Thymus (tissue), 11 donors: ENCODE results near the gene AKAP12. TPM values are rescaled to one million over a fixed set of nuclear protein-coding genes. Genes with fewer than 3 reads are reported as not detected.
"Not testable (repeated sequence)": the region's sequence is repeated elsewhere in the genome, so short reads cannot be mapped to it uniquely, and the experiment has no call there.

ENCODE experiments used
- DNase-seq, 9 donors: peaks; one replicate each; pipeline ENCODE4 v3.0.0-alpha.2; 2013; ENCODE audit warnings: low spot score in 9 of 9, low read depth in 6 of 9, missing footprints in 1 of 9
- H3K27ac ChIP-seq, 2 donors: one replicate each; pipeline ENCODE4 v1.5.1; 2013; ENCODE audit warnings: control low read depth in 1 of 2, low read depth in 1 of 2, low read length in 1 of 2, mild to moderate bottlenecking in 1 of 2, moderate library complexity in 1 of 2
- H3K27me3 ChIP-seq, 2 donors: one replicate each; pipeline ENCODE4 v1.5.1; 2013; ENCODE audit warnings: low read length in 1 of 2; ENCODE audit not compliant: control insufficient read depth in 2 of 2, insufficient read depth in 1 of 2
- H3K36me3 ChIP-seq, 2 donors: one replicate each; pipeline ENCODE4 v1.5.1; 2013; ENCODE audit warnings: low read length in 1 of 2, mild to moderate bottlenecking in 1 of 2, moderate library complexity in 1 of 2; ENCODE audit not compliant: control insufficient read depth in 2 of 2, insufficient read depth in 2 of 2
- H3K4me1 ChIP-seq, 2 donors: one replicate each; pipeline ENCODE4 v1.5.1; 2013; ENCODE audit warnings: low read length in 2 of 2; ENCODE audit not compliant: control insufficient read depth in 2 of 2, insufficient read depth in 2 of 2
- H3K4me3 ChIP-seq, 2 donors: one replicate each; pipeline ENCODE4 v1.5.1; 2013; ENCODE audit warnings: low read length in 2 of 2, control low read depth in 1 of 2, mild to moderate bottlenecking in 1 of 2
- H3K9me3 ChIP-seq, 2 donors: one replicate each; pipeline ENCODE4 v1.5.1; 2013; ENCODE audit warnings: low read length in 1 of 2, mild to moderate bottlenecking in 1 of 2; ENCODE audit not compliant: control insufficient read depth in 2 of 2, insufficient read depth in 1 of 2
- WGBS: extraction: QIAGEN DNeasy Blood & Tissue Kit; methylation state at CpG from one replicate; pipeline ENCODE4 v1.1.7; 2013; 5-methylcytosine and 5-hydroxymethylcytosine counted together
- polyA plus RNA-seq: library from polyadenylated mRNA; stranded (reverse); fragments of 200-250 nt; gene quantifications from one replicate; pipeline ENCODE4 v1.2.3, GENCODE V29; 2013
- total RNA-seq: library from RNA; stranded (reverse); fragments of 120-200 nt; gene quantifications from one replicate; pipeline ENCODE4 v1.2.4, GENCODE V29; 2013
- donor health status: healthy.

The AKAP12 gene
- total and polyA plus RNA-seq, 2 donors: 4.3 to 14.4 TPM

DNA sequence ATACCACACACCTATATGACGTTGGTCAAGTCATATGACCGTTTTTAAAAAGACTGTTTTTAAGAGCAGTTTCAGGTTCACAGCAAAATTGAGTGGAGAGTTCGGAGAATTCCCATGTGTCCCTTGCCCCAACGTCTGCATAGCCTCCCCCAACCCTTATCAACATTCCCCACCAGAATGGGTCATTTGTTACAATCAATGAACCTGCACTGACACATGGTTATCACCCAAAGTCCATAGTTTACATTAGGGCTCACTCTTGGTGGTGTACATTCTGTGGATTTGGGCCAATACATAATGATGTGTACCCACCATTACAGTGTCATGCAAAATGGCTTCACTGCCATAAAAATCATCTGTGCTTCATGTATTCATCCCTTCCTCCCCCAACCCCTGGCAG lies 99.6 kb downstream of the AKAP12 start:
- 93% methylated on average over 4 of the region's 4 CpGs for WGBS
- DNase-seq: no peak
- Histone ChIP-seq H3K36me3 (no peaks in the 10 kb centered on the region), H3K9me3 (peaks cover 0 to 4% of the 10 kb centered on the region in 2 donors), H3K4me3 (no peak overlapping the region), H3K4me1 (no peaks in the 10 kb centered on the region), H3K27ac (no peak overlapping the region), H3K27me3 (no peaks in the 10 kb centered on the region)

DNA sequence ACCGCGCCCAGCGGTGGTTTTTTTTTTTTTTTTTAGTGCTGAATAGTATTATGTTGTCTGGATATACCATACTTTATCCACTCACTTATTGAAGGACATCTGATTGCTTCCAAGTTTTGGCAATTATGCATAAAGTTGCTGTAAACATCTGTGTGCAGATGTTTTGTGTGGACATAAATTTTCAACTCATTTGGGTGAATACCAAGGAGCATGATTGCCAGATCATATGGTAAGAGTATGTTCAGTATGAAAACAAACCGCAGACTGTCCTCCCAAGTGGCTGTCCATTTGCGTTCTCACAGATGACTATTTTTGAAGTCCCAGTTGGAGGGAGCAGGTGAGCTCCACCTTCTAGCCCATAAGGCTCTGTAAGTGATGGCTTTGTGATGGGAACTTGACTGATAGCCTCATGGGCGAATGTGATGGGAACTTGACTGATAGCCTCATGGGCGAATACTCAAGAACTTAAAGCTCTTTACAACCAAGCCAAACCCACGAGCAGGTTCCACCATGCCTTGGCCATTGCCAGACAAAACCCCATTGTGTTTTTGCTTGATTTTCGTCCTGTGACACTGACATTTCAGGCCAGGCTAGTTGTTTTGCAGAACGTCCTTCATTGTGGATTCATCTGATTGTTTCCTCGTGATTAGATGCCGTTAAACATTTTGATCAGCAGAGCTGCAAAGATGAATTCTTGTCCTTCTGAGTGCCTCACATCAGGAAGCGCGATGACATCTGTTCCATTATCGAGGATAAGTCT lies 100.6 kb downstream of the AKAP12 start:
- H3K27ac ChIP-seq: no peak overlapping the region

DNA sequence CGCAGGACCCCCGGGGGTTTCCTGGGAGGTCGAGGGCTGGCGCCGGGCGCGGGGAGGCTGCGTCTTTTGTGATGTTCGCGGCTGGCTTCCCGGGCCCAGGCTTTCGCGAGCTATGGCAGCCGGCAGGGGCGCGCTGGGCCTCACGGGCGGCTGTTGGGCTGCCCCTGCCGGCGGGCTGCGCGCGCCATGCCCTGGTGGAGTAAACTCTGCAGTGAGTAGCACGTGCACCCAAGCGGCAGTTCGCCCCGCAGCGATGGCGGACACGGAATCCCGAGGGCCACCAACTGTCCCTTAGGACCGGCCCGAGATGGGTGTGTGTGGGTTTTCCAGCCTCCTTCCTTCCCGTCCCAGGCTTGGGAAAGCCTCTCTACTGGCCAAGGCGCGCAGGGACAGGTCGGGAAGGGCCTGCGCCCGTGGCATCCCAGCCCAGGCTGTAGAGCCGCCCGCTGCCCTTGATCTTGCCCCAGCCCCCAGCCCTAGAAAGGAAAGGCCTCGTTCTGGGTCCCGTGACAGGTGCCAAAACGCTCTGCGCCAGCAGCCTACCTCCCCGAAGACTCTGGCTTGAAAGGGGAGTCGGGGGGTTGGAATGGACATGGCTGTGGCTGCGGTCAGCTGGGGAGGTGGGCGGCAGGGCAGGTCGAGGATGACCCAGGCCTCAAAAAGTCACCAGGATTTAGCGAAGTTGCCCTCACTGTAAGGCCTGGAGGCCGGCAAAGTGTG lies 101.9 kb downstream of the AKAP12 start:
- no peaks in the 10 kb centered on the region for H3K36me3 ChIP-seq
- DNase-seq: no peak
- peaks cover 0 to 4% of the 10 kb centered on the region in 2 donors for H3K9me3 ChIP-seq
- no peak overlapping the region for H3K4me3 ChIP-seq
- H3K27me3 ChIP-seq: no peaks in the 10 kb centered on the region
- 95% methylated on average over 52 of the region's 52 CpGs for WGBS
- no peak overlapping the region for H3K27ac ChIP-seq
- H3K4me1 ChIP-seq: no peaks in the 10 kb centered on the region

More for the DNA sequence above, 100.6 kb downstream of the AKAP12 start:
- H3K9me3 ChIP-seq: peaks cover 0 to 4% of the 10 kb centered on the region in 2 donors
- no peak overlapping the region for H3K4me3 ChIP-seq
- H3K27me3 ChIP-seq: no peaks in the 10 kb centered on the region
- WGBS: 95% methylated on average over 15 of the region's 15 CpGs
- H3K36me3 ChIP-seq: no peaks in the 10 kb centered on the region
- H3K4me1 ChIP-seq: no peaks in the 10 kb centered on the region
- DNase-seq: no peak

DNA sequence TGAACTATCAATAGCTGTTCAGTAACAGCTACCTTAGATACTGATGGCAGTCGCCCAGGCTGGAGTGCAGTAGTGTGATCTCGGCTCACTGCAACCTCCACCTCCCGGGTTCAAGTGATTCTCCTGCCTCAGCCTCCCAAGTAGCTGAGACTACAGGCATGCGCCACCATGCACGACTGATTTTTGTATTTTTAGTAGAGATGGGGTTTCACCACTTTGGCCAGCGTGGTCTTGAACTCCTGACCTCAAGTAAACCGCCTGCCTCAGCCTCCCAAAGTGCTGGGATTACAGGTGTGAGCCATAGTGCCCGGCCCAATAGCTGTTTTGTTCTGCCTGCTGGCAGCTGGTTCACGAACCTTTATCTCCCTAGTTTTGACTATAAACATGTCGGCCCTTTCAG lies 103.0 kb downstream of the AKAP12 start:
- H3K27me3 ChIP-seq, H3K9me3 ChIP-seq, H3K27ac ChIP-seq, H3K4me3 ChIP-seq, DNase-seq, H3K4me1 ChIP-seq, H3K36me3 ChIP-seq: not testable (repeated sequence)
- 97% methylated on average over 10 of the region's 10 CpGs for WGBS

DNA sequence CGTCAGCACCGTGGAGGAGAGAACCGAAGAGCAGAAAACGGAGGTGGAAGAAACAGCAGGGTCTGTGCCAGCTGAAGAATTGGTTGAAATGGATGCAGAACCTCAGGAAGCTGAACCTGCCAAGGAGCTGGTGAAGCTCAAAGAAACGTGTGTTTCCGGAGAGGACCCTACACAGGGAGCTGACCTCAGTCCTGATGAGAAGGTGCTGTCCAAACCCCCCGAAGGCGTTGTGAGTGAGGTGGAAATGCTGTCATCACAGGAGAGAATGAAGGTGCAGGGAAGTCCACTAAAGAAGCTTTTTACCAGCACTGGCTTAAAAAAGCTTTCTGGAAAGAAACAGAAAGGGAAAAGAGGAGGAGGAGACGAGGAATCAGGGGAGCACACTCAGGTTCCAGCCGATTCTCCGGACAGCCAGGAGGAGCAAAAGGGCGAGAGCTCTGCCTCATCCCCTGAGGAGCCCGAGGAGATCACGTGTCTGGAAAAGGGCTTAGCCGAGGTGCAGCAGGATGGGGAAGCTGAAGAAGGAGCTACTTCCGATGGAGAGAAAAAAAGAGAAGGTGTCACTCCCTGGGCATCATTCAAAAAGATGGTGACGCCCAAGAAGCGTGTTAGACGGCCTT lies 110.0 kb downstream of the AKAP12 start:
- peaks cover 0 to 6% of the 10 kb centered on the region in 2 donors for H3K36me3 ChIP-seq
- H3K27me3 ChIP-seq: no peaks in the 10 kb centered on the region
- peaks cover 0 to 14% of the 10 kb centered on the region in 2 donors for H3K4me1 ChIP-seq
- no peak overlapping the region for H3K27ac ChIP-seq
- 96% methylated on average over 19 of the region's 19 CpGs for WGBS
- H3K9me3 ChIP-seq: no peaks in the 10 kb centered on the region
- DNase-seq: no peak
- no peak overlapping the region for H3K4me3 ChIP-seq

DNA sequence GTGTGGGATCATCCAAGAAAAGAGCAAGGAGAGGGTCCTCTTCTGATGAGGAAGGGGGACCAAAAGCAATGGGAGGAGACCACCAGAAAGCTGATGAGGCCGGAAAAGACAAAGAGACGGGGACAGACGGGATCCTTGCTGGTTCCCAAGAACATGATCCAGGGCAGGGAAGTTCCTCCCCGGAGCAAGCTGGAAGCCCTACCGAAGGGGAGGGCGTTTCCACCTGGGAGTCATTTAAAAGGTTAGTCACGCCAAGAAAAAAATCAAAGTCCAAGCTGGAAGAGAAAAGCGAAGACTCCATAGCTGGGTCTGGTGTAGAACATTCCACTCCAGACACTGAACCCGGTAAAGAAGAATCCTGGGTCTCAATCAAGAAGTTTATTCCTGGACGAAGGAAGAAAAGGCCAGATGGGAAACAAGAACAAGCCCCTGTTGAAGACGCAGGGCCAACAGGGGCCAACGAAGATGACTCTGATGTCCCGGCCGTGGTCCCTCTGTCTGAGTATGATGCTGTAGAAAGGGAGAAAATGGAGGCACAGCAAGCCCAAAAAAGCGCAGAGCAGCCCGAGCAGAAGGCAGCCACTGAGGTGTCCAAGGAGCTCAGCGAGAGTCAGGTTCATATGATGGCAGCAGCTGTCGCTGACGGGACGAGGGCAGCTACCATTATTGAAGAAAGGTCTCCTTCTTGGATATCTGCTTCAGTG lies 110.8 kb downstream of the AKAP12 start:
- WGBS: 97% methylated on average over 20 of the region's 20 CpGs
- peaks cover 0 to 6% of the 10 kb centered on the region in 2 donors for H3K36me3 ChIP-seq

DNA sequence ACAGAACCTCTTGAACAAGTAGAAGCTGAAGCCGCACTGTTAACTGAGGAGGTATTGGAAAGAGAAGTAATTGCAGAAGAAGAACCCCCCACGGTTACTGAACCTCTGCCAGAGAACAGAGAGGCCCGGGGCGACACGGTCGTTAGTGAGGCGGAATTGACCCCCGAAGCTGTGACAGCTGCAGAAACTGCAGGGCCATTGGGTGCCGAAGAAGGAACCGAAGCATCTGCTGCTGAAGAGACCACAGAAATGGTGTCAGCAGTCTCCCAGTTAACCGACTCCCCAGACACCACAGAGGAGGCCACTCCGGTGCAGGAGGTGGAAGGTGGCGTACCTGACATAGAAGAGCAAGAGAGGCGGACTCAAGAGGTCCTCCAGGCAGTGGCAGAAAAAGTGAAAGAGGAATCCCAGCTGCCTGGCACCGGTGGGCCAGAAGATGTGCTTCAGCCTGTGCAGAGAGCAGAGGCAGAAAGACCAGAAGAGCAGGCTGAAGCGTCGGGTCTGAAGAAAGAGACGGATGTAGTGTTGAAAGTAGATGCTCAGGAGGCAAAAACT lies 111.5 kb downstream of the AKAP12 start:
- DNase-seq: no peak
- Histone ChIP-seq H3K27me3 (no peaks in the 10 kb centered on the region), H3K4me1 (peaks cover 0 to 14% of the 10 kb centered on the region in 2 donors), H3K36me3 (peaks cover 0 to 6% of the 10 kb centered on the region in 2 donors), H3K9me3 (no peaks in the 10 kb centered on the region), H3K27ac (no peak overlapping the region), H3K4me3 (no peak overlapping the region)
- WGBS: 95% methylated on average over 18 of the region's 18 CpGs

More for the DNA sequence above, 110.8 kb downstream of the AKAP12 start:
- Histone ChIP-seq H3K9me3 (no peaks in the 10 kb centered on the region), H3K27ac (no peak overlapping the region), H3K27me3 (no peaks in the 10 kb centered on the region), H3K4me1 (peaks cover 0 to 14% of the 10 kb centered on the region in 2 donors), H3K4me3 (no peak overlapping the region)
- no peak for DNase-seq

DNA sequence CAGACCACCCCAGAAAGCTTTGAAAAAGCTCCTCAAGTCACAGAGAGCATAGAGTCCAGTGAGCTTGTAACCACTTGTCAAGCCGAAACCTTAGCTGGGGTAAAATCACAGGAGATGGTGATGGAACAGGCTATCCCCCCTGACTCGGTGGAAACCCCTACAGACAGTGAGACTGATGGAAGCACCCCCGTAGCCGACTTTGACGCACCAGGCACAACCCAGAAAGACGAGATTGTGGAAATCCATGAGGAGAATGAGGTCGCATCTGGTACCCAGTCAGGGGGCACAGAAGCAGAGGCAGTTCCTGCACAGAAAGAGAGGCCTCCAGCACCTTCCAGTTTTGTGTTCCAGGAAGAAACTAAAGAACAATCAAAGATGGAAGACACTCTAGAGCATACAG lies 112.0 kb downstream of the AKAP12 start:
- no peaks in the 10 kb centered on the region for H3K27me3 ChIP-seq
- H3K9me3 ChIP-seq: no peaks in the 10 kb centered on the region
- H3K36me3 ChIP-seq: peaks cover 0 to 6% of the 10 kb centered on the region in 2 donors
- DNase-seq: no peak
- H3K4me3 ChIP-seq: no peak overlapping the region
- H3K4me1 ChIP-seq: peaks cover 0 to 14% of the 10 kb centered on the region in 2 donors
- H3K27ac ChIP-seq: no peak overlapping the region
- 97% methylated on average over 7 of the region's 7 CpGs for WGBS
